Right kidney (tissue), 9 donors: ENCODE results near the gene SMARCB1.

Experiments used
- DNase-seq: peaks from one replicate; pipeline ENCODE4 v3.0.0-alpha.2; 2016
- long read RNA-seq, 8 donors: transcript quantifications; one replicate each; lab custom pipeline, GENCODE V29; 2026

SMARCB1 gene
- long read RNA-seq, donor 1, full-length matches to known transcripts = 116 of 171 reads
- long read RNA-seq, donor 1, partial matches to known transcripts = 55 of 171 reads
- long read RNA-seq, donor 1, other reads (novel, unspliced or antisense) = 0 of 171 reads
- long read RNA-seq, donor 2, full-length matches to known transcripts = 77 of 91 reads
- long read RNA-seq, donor 2, partial matches to known transcripts = 14 of 91 reads
- long read RNA-seq, donor 2, other reads (novel, unspliced or antisense) = 0 of 91 reads
- long read RNA-seq, donor 3, full-length matches to known transcripts = 42 of 48 reads
- long read RNA-seq, donor 3, partial matches to known transcripts = 6 of 48 reads
- long read RNA-seq, donor 3, other reads (novel, unspliced or antisense) = 0 of 48 reads
- long read RNA-seq, donor 4, full-length matches to known transcripts = 67 of 108 reads
- long read RNA-seq, donor 4, partial matches to known transcripts = 41 of 108 reads
- long read RNA-seq, donor 4, other reads (novel, unspliced or antisense) = 0 of 108 reads
- long read RNA-seq, donor 5, full-length matches to known transcripts = 96 of 107 reads
- long read RNA-seq, donor 5, partial matches to known transcripts = 11 of 107 reads
- long read RNA-seq, donor 5, other reads (novel, unspliced or antisense) = 0 of 107 reads
- long read RNA-seq, donor 6, full-length matches to known transcripts = 86 of 98 reads
- long read RNA-seq, donor 6, partial matches to known transcripts = 12 of 98 reads
- long read RNA-seq, donor 6, other reads (novel, unspliced or antisense) = 0 of 98 reads
- long read RNA-seq, donor 7, full-length matches to known transcripts = 186 of 274 reads
- long read RNA-seq, donor 7, partial matches to known transcripts = 88 of 274 reads
- long read RNA-seq, donor 7, other reads (novel, unspliced or antisense) = 0 of 274 reads
- long read RNA-seq, donor 8, full-length matches to known transcripts = 79 of 87 reads
- long read RNA-seq, donor 8, partial matches to known transcripts = 8 of 87 reads
- long read RNA-seq, donor 8, other reads (novel, unspliced or antisense) = 0 of 87 reads

DNA sequence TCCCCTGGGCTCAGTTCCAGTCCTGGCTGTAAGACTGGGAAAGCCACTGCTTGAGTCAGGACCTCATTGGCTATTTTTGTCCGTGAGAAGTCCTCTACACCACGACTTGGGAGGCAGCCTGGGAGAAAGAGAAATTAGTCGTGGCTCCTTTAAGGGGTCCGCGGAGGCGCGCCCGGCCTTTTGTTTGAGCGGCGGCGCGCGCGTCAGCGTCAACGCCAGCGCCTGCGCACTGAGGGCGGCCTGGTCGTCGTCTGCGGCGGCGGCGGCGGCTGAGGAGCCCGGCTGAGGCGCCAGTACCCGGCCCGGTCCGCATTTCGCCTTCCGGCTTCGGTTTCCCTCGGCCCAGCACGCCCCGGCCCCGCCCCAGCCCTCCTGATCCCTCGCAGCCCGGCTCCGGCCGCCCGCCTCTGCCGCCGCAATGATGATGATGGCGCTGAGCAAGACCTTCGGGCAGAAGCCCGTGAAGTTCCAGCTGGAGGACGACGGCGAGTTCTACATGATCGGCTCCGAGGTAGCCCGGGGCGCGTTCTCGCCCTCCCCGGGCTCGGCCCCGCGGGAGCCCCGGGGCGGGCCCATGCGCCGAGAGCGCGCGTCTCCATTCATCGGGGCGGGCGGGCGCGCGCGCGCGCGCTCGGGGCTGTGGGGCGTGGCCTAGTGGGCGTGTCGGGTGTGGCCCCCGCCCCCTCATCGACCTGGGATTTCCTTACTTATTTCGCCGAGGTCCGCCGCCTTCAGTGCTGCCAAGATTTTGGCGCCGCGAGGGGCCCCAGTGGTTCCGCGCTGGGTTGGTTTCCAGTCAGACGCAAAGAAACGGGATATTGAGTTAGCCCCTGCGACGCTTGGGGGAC lies at the start of gene SMARCB1:
Gene SMARCB1 (plus strand): TSS at position 215 of the 848 bp plus-strand sequence. CDS start 204 bp downstream, at position 419.
- DNase-seq = peak; percentile 96

DNA sequence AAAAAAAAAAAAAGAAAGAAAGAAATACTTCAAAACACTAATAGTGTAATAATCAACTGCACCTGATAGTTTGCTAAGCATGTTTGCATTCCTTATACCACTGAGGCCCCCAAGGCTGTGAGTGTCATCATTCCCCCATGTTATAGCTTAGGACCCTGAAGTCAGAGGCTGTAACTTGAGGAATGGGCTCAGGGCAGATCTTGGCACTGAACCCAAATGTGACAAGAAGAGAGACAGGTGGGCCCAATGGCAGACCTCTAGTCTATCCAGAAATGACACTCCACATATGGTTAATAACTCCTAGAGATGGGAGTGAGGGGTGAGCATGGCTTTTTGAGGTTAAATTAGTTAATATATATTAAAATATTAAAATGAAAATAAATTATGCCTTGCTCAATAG lies 49.1 kb upstream of the SMARCB1 start:
- DNase-seq = no peak

DNA sequence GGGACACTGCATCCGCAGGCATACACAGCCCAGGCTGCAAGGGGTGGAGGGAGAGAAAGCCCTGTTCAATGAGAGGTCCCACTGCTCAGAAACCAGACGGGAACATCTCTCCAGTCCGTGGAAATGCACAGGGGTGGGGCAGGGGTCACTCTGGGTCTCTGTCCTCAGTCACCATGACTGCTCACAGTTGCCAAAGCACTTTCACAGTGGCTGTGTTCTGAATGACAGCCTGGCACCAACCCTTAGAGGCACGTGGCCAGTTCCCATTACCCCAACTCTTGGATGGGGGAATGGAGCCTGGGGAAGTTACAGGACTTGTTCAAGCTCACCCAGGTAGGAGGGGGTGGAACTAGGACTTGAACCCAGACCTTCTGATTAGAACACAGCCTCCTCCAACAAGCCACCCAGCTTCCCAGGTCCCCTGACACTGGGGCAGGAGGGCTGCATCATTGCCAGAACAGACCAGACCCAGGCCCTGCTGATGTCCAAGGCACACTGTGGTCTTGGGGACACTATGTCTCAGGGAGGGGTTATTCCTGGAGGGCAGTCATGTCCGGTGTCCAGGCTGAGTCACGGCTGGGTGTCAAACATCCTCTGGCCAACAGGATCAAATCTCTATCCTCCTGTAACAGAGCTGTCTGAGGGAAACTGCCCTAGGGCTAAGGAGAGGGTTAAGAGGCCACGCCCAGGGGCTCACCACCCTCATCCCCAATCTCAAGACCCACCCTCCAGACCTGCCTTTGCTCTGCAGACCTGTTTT lies 44.1 kb upstream of the SMARCB1 start:
- DNase-seq = no peak

DNA sequence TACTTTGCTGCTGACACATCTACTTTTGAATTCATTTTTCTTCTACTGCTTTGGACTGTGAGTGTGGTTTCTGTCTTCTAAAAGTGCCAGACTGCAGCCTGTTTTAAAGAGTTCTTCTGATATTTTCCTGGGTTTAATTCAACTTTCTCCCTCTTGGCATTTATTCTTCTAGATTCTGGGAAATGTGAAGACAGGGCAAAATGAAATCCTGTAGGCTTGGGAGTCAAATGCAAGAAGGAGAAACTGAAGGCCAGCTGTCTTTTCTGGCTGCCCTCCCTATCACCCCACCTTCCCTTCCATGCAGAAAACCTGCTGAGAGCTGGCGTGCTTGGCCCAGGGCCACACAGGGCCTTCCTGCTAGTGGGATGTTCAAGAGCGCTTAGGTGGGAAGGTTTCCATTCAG lies 43.5 kb upstream of the SMARCB1 start:
- no peak for DNase-seq

DNA sequence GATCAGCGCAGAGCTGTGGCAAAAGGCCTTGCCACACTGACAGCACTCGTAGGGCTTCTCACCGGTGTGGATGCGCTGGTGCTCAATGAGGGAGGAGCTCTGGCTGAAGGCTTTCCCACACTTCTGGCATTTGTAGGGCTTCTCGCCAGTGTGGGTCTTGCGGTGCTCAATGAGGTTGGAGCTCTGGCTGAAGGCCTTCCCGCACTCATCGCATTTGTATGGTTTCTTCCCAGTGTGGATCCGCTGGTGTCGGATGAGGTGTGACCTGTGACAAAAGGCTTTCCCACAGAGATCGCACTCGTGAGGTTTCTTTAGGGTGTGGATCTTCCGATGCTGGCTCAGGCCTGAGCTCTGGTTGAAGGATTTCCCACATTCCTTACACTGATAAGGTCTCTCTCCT lies 42.8 kb upstream of the SMARCB1 start:
- DNase-seq = no peak

DNA sequence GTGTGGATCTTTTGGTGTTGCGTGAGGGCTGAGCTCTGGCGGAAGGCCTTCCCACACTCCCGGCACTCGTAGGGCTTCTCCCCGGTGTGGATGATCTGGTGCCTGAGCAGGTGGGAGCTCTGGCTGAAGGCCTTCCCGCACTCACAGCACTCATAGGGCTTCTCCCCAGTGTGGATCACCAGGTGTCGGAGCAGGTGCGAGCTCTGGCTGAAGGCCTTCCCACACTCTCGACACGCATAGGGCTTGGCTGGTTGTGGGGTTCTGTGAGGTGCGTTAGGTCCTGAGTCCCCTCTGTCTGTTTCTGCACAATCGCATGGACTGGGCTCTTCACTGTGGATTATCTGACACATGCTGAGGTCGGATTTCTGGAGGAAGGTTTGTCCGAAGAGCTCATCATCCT lies 42.3 kb upstream of the SMARCB1 start:
- DNase-seq = no peak

DNA sequence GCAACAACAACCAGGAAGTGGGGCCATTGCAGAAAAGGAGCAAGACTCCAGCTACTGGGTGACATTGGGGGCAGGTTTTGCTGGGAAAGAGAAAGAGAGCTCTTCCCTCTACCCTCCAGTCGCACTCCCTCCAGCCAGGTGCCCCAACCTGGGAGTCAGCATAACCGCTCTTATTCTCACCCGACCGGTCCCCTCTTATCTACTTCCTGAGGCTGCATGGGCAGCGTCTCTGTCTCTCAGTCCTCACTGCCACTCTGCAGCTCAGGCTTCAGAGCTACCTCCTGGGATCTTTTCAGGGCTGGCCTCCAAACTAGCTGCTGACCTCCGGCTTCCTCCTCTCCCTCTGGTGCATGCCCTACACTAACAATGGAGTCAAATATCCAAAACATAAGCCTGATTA lies 41.0 kb upstream of the SMARCB1 start:
- DNase-seq = no peak

DNA sequence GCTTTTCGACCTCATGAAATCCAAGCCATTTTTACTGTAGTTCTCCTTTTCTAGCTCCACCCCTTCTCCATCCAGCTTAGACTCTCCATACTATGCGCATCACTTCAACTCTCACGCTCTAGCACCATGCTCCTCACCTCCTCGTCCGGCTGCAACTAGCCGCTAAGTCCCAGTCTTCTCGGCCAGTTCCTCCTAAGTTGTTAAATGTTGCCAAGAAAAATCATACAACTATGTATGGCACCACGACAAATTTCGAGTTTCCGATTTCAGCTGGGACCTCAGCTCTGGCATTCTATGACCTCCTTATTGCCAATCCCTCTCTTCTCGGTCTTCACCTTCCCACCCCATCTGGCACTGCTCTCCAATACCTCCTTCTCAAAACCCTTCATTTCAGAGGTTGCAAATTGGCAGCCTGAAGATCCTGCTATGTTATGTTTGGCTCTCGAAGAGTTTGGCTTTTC lies 36.9 kb upstream of the SMARCB1 start:
- no peak for DNase-seq

DNA sequence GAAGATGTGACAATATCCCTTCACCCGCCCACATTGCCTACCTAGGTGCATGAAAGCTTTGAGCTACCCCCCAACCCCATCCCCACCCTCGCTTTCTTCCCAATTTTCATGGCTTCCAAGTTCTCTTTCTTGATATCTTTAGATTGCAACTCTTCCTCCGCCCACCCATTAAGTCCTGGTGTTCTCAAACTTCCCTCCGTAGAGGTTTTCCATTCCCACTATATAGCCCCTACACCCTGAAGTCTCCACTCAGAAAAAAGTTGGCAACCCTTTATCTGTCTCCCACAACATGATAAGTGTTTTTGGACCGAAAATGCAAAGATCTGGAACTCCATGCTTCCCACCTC lies 36.4 kb upstream of the SMARCB1 start:
- DNase-seq = no peak

DNA sequence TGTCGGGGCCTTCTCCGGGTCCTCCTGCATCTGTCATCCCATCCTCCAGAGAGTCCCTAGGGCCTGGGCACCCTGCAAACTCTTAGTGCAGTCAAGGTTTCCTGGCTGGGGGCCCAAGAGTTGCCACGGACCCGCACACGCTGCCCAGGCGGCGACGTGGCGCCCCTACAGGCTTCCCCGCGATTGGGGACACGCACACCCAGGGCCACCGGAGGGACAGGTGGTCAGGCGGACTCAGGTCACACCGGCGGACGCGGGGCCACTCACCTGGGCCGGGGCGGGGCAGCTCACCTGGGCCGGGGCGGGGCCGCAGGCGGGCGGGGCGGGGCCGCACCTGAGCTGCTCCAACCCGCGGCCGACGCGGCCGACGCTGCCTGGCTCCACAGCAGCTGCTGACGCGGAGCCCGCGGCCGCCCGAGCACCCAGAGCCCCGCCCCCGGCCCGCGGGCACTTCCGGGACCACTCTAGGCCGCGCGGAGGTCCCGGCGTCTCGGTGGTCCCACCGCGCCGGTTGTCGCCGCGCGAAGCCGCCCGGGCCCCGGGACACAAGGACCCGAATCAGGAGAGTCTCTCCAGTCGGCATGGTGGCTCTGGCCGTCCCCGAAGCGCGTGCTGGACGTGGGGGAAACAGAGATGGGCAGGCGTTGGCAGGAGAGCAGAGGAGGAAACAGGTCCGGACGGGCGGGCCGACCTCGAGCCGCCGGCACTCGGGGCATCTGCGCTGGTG lies 35.9 kb upstream of the SMARCB1 start, which contains the start of gene ZNF70:
Gene ZNF70 (minus strand): TSS at position 399 of the 727 bp plus-strand sequence. CDS start 5,972 bp downstream, outside the sequence.
- DNase-seq = peak; percentile 97

DNA sequence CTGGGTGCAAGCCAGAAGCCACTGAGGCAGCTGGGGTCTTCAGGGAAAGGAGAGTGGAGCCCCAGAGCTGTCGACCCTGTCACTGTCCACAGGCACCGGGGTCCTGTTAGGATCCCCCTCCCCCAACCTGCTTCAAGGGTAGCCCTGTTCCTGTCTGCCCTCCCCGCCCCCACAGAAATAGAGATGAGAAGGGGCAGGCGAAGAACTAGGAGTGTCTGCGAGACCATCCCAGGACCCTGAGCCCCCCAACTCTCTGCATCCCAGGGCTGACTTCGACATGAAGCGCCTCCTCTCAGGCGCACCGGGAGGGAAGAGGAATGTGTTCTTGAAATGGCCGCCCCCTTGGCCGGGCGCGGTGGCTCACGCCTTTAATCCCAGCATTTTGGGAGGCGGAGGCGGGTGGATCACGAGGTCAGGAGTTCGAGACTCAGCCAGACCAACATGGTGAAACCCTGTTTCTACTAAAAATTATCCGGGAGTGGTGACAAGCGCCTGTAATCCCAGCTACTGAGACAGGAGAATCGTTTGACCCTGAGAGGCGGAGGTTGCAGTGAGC lies 35.2 kb upstream of the SMARCB1 start:
- no peak for DNase-seq

DNA sequence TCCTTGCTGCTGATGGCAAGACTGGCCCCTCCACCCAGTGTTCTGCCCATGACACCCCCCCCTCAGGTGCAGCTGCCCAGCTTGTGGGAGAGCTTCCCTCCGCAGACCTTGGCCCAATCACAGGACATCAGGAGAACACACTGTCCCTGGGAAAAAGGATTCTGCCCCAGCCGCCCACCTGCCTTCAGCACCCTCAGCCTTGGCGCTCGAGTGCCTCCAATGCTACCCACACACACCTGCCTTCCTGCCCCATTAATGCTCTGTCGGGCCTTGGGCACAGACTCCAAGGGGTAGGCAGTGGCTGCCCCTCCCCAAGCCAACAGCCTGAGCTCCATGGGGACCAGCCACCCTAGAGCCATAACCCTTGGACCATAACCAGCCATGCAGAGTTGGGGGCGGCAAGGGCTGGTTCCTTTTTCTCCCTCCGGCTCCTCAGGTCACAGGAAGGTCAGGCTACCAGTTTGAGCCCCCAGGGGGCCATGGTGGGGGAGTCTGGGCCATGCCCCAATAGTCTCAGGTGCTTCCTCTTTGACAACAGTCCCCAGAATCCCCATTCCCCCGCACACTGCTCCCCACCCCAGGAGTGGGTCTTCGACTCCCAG lies 34.6 kb upstream of the SMARCB1 start:
- DNase-seq = no peak

DNA sequence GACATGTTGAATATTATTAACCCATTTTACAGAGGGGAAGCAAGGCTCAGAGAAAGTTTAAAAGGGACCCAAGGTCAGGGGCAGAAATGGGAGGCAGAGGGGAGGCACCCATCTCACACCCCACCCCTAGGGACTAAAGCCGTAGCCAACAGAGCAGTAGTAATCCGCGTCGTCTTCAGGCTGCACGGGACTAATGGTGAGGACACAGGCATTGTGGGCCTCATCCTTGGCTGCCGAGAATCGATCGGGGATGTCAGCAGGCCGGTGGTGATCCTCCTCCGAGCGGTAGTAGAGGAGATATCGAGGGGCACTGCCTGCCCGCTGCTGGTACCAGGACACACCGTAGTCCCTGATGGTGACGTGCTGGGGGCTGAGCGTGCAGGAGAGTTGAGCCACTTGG lies 34.0 kb upstream of the SMARCB1 start:
- DNase-seq = no peak

DNA sequence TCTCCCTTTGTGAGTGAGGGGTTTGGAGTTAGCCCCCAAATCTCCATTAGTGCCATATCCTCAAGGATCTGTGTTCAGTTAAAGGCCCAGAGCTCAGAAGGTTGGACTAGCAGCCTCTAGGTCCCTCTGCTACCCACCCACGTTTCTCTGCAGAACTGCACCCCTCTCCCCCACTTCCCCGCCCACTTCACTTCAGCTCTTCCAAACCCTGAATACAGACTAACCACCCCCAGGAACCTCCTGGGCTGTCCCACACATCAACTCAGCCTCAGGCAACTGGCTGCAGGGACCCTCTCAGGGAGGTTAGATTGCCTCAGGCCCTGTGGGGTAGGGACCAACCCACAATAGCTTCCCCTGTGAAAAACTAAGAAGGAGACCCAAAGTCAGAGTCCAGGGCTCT lies 33.4 kb upstream of the SMARCB1 start:
- DNase-seq = no peak

DNA sequence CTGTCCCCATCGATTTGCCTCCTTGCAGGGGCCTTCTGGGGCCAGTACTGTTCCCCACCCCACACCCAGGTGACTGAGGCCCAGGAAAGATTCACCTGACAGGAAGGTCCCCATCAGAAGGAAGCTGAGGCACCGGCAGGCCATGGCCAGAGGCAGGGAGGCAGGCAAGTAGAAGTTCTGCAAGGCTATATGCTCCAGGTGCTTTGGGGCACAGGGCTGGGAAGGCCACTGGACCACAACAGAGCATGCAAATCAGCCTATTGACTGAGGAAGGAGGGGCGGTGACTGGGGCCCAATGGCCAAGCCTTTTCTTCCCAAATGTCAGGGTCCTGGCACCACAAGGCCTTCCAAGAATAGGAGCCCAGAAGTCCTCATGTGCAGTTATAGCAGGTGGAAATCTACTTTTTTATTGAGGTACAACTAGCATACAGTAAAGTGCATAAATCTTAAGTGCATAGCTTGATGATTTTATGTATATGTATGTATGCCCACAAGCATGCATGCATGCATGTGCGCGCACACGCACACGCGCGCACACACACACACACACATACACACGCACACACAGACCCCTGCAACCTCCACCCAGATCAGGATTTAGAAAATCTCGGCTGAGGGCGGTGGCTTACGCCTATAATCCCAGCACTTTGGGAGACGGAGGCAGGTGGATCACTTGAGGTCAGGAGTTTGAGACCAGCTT lies 32.4 kb upstream of the SMARCB1 start, which contains the start of gene VPREB3:
Gene VPREB3 (minus strand): TSS at position 206 of the 700 bp plus-strand sequence. CDS start 62 bp downstream, at position 144.
- no peak for DNase-seq

DNA sequence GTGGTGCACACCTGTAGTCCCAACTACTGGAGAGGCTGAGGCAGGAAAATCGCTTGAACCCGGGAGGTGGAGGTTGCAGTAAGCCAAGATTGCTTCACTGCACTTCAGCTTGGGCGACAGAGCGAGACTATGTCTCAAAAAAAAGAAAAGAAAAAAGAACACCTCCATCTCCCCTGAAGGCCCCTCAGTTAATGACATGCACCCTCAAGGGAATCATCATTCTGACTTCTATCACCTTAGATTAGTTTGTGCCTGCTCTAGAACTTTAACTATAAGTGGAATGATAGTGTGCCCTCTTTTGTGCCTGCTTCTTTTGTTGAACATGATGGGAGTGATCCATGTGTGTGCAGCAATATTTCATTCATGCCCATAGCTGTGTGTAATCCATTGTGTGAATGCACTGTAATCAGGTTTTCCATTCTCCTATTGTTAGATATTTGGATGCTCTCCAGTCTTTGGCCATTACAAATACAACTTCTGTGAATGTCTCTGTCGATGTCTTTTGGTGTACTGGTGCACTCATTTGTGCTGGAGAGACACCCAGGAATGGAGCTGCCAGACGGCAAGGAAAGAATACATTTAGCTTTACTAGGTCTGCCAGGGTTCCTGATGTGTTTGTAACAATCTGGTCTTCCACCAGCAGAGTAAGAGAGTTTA lies 31.7 kb upstream of the SMARCB1 start:
- DNase-seq = no peak

DNA sequence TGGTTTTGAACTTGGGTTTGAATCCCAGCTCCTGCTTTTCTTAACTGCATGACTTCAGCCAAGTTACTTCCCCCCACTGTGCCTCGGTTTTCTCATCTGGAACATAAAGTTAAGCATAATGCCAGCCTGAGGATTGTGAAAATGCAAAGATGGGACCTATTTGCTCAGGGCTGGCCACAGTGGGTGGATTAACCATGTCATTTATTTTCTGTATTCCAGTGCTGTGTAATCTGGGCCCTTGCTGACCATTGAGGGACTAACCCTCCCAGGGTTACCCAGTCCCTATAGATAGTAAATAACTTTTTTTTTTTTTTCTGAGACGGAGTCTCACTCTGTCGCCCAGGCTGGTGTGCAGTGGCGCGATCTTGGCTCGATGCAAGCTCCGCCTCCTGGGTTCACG lies 31.1 kb upstream of the SMARCB1 start:
- DNase-seq = no peak

DNA sequence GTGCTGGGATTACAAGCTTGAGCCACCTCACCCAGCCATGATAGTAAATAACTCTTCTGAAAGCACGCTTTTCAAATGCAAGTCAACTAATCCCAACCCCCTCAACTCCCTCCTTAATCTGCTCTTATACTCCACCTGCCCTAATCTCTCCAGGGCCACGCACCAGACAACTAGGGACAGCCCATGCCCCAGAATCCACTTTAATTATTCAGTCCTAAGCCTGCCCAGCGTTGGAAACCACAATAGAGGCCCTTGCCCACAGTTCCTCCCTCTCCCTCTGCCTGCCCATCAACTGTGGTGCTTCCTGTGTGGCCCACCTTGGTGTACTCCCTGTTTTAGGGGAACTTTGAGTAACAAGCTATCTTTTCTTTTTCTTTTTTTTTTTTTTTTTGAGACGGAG lies 29.9 kb upstream of the SMARCB1 start:
- no peak for DNase-seq
